LHCN-M2 (cell line): ENCODE data around the gene PDZD4. TPM values are rescaled to one million over a fixed set of nuclear protein-coding genes. Genes with fewer than 3 reads are reported as not detected.
A peak's percentile ranks its signal among the peaks of the same experiment; 100 is the strongest.

Experiments used
- DNase-seq: peaks from one replicate; pipeline ENCODE4 v3.0.0-alpha.2; 2012; ENCODE audit warnings: low read depth
- total RNA-seq: library from RNA; depleted of rRNA; stranded (reverse); fragments of >200 nt; gene quantifications from 2 replicates; pipeline ENCODE4 v1.2.3, GENCODE V29; 2014

Gene PDZD4
- total RNA-seq, 1 experiment from 2014 or later: 1.2 TPM

DNA sequence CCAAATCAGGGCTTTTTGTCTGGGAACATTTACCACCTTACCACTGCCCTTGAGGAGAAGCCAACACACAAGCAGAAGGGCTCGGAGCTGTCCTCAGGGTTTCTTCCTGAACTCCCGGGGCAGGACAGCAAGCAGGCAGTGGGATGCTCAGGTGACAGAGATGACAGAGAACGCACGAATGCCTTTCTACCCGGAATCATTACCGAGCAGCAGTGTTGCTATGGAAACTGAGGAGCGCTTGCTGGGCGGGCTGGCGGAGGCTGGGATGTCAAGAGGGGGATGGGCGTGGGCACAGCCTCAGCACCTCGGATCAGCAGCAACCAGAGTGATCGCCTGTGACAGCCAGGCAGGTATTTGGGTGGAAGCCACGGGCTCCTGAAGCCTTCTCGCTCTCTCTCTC is 18.1 kb downstream of the PDZD4 start:
- DNase-seq: no peak

DNA sequence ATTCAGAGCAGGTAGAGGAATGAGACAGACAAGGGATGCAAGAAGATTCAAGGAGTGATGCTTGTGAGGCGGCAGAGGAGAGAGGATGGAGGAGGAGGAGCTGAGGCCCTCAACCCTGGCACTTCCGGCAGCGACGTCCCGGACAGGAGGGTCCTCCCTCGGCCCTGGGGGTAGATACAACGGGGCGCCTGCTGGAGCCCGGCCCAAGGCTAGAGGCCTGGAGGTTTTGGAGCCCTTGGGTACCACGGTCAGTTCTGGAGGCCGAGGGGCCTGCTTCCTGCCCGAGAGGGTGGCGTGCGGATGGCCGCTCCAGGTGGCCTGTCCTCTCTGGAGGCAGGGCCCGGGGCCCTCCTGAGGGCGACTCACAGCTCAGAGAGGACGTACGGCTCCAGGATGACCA is 22.4 kb downstream of the PDZD4 start:
- DNase-seq: no peak

DNA sequence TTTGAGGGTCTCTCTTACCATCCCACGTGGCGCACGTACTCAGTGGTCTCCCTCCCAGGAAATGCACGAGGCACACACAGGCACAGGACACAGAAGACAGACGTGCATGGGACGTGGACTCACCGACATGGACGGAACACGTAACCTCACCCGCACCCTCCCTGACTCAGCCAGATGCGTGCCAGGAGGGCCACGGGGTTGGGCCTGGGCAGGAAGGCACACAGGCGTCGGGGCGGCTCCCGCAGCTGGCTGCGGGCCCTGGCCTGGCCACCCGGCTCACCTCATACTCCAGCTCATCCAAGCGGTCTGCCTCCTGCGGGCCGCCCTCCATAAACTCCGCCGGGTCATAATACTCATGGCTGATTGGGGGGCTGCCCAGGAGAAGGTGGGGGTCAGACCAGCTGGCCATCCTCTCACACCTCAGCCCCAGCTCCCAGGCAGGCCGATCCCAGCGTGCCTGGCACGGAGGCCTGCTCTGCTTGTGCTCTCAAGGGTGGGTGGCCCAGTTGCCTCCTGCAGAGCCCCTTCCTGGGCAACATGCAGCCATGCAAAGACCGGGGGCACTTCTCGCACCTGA is 23.3 kb downstream of the PDZD4 start:
- DNase-seq: no peak

DNA sequence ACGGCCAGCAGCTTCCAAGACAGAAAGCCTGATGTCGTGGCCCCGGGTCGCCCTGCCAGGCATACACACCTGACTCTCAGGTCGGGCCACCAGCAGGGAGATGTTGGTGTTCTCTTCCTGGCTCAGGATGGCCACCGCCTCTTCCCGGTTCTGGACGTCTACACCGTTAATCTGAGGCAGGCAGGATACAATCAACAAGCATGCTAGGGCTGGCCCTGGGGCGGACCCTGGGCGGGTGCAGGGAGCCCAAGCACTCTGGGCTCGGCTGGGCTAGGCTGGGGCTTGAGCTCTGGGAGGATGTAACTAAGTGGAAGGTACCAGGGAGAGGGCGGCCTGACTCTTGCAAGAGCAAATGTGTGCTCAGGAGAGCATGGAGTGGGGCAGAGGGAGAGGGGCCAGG is 24.9 kb downstream of the PDZD4 start:
- DNase-seq: no peak

DNA sequence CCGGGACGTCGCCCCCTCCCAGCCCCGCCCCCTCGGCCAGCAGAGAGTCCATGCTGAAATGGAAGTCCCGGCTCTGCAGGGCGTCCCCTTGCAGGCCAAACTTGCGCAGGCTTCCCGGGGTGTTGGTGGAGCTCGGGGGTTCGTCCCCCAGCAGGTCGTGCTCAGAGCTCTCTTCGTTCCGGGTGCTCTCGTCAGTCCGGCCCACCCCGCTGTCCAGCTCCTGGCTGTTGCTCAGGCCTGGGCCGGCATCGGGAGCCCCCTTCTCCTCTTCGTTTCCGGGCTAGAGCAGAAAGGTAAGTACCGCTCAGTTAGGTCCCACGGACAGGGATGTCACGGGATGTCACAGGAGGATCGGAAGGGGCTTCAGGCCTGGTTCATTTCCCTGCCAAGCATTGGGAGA is 25.7 kb downstream of the PDZD4 start:
- DNase-seq: no peak

DNA sequence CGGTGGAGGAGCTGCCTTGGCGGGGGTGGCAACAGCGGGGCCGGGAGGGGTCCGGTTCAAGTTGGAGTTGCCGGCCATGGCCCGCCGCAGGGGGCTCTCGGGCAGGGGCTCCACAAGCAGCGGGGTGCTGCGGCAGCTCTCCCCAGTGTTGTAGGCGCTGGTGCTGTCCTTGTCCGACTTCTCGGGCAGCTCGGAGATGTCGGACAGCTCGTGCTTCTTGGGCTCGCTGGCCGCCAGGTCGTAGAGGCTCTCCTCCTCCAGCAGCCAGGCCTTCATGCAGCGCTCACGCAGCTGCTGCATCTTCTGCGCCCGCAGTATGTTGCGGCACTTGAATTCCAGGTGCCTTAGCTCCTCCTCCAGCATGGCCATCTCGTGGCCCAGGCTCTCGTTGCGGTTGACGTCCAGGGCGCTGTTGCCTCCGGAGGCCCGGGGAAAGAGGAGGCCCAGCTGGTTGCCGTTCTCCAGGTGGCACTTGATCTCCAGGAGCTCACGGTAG is 26.2 kb downstream of the PDZD4 start:
- DNase-seq: no peak

DNA sequence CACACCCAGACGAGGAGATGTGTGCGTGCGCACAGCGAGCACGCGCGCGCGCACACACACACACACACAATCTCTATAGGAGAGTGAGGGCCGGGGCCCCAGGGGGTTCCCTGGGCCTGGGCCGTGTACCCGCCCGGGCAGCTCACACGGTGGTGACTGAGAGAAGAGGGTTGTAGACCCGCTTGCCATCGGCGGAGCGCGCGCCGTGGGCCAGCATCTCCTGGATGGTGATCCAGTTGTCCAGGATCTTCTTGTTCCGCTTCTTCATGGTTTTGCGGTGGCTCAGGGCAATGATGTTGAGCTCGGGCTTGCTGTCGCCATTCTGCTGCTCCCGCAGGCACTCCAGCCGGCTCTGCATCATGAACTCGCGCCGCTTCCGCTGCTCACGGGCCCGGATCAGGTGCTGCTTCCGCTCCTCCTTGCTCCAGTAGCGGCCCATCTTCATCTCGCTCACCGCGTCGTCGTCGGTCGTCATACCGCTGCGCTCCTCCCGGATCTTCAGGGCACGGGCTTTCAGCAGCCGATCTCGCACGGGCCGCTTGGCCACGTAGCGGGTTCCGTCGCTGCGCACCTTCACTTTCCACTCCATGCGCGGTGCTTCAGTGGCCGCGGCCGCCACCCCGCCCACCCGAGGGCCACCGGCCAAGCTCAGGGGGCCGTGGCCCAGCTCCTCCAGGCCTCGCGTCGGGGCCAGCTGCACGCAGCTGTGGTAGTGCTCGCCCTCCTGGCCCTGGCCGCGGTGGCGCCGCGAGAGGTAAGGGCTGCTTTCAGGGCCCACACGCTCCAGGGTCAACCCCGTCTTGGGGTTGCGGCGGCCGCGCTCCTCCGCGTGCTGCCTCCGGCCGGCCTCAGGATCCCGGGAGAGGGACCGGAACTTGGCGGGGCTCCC is 26.9 kb downstream of the PDZD4 start:
- DNase-seq: no peak

DNA sequence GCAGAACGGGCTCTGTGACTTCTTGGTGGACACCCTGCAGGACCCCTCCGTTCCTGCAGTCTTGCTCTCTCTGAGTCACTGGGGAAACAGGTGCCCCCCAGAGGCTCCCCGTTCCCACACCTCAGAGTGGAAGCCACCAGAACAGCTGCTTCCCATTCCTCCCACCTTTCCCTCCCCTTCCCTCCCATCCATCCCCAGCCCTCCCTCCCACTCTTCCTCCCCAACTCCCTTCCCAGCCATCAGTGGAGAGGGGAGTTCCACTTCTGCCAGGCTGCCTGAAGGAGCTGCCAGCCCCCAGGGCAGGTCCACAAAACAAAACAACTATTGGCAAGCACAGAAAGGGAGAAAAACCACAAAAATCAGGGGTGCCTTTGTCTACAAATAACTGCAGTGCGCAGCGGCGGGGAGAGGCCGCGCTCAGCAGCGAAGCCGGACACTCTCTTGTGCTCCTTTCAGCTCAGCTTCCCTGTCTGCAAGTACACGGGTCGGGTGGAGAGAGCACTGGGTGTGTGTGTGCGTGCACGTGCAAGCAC is 27.8 kb downstream of the PDZD4 start:
- DNase-seq: no peak

DNA sequence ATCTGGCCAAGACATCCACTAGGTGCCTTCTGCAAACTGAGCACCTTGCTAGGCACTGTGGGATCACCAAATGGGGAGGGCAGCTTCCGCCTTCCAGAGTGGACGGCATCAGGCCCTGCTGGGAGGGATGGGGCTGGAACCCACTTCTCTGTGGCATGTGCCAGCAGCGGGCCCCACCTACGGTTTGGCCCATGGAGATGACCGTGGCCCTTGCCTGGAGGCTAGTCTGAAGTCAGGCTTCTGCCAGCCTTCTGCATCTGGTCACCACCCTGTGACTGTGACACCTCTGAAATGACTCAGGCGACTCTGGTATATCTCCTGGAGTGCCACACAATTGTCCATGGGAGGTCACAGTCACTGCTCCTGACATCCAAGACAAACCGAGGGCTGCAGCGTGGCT is 28.7 kb downstream of the PDZD4 start:
- DNase-seq: no peak

DNA sequence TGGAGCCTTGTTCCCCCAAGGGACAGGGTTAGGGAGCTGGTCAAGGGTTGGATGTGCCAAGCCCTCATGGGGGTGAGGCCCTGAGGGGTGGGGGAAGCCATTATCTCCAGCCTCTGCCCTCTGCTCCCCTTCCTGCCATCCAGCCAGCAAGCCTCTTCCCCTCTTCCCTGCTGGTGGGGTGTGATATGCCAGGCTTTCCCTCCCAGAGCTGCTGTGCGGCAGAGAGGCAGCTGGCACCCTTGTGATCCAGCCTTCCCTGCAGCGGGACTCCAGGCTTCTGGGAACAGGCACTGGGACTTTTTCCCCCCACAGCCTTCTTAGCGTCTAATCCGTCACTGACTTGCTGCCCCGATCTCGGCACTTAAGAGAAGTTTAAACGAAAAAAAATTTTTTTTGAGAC is 29.6 kb downstream of the PDZD4 start:
- DNase-seq: no peak

DNA sequence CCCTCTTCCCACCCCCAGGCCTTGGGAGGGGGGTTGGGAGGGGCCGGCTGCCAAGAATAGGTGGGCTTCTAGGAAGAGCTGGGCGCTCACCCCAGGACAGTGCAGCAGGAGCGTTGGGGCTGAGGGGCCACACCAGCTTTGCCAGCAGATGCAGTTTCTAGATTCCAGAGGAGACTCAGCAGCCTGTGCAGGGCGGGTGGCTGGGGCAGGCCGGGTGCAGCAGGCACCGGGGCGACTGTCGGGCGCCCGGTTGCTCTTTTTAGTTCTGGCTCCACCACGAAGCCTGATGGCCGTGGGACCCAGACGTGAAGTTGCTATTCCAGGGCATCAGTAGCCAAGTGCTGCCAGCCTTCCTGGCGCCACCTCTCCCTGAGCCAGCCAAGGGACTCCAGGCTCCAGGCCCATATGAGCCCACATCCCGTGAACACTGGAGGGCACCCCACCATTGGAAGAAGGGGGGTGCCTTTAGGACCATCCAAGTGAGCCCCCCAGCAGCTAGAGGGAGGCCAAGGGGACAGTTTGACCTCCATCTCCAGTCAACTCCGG is 30.1 kb downstream of the PDZD4 start:
- DNase-seq: no peak

DNA sequence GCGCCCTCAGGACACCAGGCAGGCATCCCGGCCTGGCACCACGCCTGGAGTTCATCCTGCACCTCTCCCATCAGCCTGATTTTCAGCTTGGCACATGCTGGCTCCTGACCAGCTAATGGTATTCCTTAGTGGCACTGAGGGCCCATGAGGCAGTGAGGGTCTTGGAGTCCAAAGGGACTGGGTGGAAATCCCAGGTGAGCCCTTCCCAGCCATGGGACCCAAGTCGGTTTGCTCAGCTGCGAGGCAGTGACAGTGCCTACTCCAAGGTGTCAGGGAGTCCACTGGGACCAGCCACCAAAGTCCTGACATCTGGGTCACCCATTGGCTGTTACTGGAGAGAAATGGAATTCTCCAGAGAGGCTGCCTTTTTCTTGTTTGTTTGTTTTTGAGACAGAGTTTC is 31.0 kb downstream of the PDZD4 start:
- no peak for DNase-seq

DNA sequence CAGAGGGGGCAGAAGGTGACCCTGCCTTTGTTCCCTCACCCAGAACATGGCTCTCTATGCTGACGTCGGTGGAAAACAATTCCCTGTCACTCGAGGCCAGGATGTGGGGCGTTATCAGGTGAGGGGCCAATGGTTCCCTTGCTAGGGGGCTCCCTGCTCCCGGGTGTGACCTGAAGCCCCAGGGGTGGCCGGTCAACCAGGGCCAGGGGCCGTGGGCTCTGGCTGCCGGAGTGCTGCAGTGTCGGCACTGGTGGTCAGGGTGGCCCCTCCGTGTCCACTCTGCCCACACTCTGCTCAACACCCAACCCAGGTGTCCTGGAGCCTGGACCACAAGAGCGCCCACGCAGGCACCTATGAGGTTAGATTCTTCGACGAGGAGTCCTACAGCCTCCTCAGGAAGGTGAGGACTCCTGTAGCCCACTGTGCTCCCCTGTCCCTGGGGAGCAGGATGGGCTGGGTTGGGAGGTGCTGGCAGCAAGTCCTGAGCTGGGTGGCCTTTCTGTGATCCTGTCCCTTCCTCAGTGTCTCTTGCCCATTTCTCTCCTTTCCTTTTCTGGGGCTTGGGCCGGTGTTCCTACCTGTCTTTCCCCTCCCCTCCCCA is 32.8 kb downstream of the PDZD4 start:
- DNase-seq: no peak

DNA sequence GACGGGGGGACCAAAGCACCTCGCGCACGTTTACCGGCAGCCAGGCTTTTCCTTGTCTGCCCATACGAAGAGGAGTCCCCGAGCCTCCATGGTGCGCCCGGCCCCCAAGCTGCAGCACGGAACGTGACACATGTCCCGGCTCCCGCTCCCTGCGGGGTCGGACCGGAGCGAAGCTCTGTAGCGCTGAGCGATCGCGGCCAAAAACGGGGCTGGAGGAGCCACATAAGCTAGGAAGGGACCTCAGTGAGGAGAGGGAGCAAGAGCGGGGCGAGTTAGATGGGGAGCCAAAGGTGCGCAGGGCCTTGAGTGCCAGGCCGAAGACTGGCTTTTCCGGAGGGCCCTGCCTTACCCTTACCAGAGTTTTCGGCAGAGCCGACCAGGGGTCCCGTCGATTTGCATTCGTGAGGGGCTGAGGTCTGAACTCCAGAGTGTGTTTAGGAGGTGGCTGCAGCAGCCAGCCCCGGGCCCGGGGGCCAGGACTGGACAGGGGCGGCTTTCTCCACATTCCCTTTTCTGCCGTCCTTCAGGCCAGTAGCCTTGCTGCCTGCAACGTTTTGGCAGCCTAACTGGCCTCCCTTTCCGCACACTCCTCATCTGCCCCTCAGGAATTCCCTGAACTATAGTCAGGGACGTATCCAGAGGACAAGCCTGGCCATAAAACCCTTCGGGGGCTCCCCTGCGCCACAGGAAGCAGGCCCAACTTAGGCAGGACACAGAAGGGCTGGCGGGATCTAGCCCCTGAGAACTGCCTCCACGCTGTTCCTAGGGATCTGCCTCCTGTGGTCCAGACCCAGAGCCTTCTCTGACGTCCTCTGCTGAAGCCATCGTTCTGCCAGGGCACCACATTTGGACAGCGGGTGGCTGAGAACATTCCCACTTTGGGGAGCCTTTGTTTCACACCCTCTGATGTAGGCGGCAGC is 35.2 kb downstream of the PDZD4 start:
- DNase-seq: no peak

DNA sequence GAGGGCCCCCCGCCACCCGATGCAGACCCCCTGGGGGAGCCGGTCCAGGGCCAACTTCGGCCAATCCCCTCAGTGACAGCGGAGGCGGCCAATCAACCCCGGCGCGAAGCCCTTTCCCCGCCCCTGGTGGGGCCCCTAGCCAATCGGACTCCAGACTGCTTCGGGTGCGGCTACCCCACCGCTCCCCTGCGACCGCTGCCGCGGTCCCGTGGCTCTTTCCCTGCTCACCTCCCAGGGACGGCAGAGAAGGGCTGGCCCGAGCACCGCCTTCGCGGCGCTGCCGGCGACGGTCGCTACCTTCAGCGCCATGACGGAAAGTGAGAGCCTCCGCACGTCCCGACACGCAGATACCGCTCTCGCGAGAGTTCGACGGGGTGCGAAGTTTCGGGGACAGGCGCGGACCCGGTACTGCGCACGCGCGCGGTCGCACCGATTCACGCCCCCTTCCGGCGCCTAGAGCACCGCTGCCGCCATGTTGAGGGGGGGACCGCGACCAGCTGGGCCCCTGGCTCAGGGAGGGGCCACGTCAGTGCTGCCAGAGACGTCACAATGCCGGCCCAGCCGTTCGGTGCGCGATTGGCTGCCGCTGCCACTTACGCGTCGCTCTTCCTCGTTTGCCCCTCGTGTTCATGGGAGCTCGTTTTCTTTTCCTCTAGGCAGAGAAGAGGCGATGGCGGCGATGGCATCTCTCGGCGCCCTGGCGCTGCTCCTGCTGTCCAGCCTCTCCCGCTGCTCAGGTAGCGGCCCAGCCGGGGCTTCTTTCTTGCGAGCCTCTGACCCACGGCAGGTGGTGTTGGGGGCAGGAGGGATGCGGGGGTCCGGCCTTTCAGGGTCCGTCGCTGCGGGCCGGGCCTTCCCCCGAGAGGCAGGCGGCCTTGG is 36.1 kb downstream of the PDZD4 start, which contains the start of the genes IDH3G and SSR4:
IDH3G (minus strand) TSS at position 358 of the 879 bp plus-strand sequence; CDS start at position 309, 49 bp downstream.
SSR4 (plus strand) TSS at position 651 of the 879 bp plus-strand sequence; CDS start at position 671, 20 bp downstream.
- peak; percentile 89 for DNase-seq

DNA sequence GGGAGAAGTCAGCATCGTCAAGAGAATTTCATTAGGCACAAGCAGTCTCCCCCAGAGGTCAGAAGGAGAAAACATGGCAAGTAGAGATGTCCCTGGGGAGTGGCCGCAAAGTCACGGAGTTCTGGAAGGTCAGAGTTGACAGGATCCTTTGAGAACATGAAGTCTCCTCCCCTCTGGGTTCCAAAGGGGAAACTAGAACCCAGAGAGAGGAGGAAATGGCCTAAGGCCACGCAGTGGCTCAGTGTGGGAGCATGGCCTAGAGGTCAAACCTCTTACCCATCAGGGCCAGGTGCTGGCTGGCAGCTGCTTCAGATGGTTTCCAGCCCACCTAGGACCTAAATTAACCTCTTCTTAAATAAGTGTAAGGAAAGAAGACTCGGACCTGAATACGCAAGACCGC is 37.1 kb downstream of the PDZD4 start:
- DNase-seq: peak; percentile 38

DNA sequence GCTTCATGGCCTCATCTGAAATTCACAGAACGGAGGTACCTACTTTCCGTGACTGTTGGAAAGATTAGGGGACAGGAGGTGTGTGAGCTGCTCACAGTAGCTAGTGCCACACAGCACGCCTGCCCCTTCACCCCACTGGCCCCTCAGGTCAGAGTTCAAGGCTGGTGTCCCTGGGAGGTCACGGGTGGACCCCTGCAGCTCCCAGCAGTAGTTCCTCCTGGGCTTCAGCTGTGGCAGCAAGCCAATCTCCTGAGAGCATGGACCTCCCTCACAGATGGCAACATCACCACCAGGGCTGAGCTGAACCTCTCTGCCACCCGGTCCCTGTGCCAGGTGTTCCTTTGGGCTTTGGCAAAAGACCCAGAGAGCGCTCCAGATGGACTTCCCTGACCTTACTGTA is 38.0 kb downstream of the PDZD4 start:
- no peak for DNase-seq

DNA sequence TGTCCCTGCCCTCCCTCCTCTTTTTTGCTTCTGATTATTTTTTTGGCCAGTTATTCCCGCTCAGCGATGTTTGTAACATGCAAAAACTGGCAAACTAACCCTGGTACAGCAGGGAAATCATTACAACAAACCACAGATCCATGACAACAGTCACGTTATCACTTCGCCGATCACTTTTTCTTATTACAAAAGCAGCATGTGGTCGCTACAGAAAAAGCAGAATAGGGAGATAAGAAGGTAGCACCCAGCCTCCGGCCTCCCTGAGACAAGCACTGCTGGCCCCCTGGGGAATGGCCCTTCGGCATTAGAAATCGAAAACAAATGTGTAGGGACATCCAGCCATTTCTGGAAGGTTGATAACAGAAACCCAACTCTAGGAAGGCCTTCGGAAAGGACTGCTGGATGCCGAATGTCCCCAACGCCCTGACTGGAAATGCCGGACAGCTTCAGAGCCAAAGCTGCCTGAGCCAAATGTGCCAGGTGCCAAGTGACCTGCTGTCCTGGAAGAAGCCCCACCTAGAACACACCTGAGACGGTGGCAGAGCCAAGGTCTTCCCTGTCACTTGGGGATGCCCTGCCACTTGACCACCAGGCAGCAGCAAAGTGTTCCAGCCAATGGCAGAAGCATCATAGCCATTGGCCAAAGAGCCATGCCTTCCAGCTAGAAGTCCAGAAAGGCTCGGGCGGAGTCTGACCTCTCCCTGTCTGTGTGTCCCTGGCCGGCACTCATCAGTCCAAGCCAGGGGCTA is 39.1 kb downstream of the PDZD4 start:
- no peak for DNase-seq

DNA sequence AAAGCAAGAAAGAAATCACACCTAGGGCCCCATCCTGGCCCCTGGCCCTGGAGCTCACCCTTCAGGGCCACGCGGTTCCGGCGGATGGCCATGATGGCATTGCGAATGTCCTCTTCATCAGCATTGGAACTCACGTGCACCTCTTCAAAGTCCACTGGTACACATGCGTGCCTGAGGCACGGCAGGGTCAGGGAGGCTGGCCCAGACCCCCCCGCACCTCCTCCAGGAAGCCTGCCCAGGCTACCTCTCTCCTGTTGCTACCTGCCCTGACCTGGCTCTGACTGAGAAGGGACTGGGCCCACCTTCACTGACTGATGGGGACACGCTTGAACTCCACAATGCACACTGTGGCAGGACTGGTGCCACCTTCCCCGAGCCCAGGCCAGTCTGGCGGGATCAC is 40.7 kb downstream of the PDZD4 start:
- DNase-seq: no peak
